NT2/D1 (cell line): ENCODE measurements around the gene CDC42EP4.

Experiments
- SUZ12 ChIP-seq: IDR thresholded peaks from 2 replicates; pipeline ENCODE4 v1.6.1; 2011; ENCODE audit not compliant: insufficient read length, insufficient read depth; ENCODE audit errors: extremely low read depth
- YY1 ChIP-seq: IDR thresholded peaks from 2 replicates; pipeline ENCODE4 v1.6.1; 2011; ENCODE audit not compliant: insufficient read length, insufficient read depth
- ZNF274 ChIP-seq: IDR thresholded peaks from 2 replicates; pipeline ENCODE4 v1.6.1; 2011; ENCODE audit warnings: mild to moderate bottlenecking, low read depth, low read length

DNA sequence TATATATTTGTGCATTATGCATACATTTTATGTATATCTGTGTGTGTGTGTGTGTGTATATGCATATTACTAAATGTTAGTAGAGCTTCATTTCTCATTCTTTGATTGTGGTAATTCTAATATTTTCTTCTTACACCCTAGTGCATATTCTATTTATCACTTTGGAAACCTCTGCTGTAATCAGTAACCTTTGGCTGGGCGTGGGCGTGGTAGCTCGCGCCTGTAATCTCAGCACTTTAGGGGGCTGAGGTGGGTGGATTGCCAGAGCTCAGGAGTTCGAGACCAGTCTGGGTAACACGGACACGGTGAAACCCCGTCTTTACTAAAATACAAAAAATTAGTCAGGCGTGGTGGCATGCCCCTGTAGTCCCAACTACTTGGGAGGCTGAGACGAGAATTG, 77.1 kb downstream of the CDC42EP4 start:
- no peak for TF ChIP-seq YY1
- no peak for TF ChIP-seq ZNF274
- no peak for TF ChIP-seq SUZ12
